KMS-11 (cell line): ENCODE results near the gene SELENOH.
"Not testable (repeated sequence)": the region's sequence is repeated elsewhere in the genome, so short reads cannot be mapped to it uniquely, and the experiment has no call there.

Experiments
- H2AFZ ChIP-seq: fragments of 200-600 bp; sonication (generic); 2 replicates; pipeline ENCODE4 v1.6.1; 2016; ENCODE audit warnings: antibody characterized with exemption, mixed run types, low read depth
- H3K27ac ChIP-seq: fragments of 200-600 bp; sonication (generic); 2 replicates; pipeline ENCODE4 v1.6.1; 2016; ENCODE audit warnings: mild to moderate bottlenecking, mixed run types
- H3K27me3 ChIP-seq: fragments of 200-600 bp; sonication (generic); 2 replicates; pipeline ENCODE4 v1.6.1; 2017; ENCODE audit warnings: mild to moderate bottlenecking, low read depth, mixed run types, moderate library complexity; ENCODE audit not compliant: insufficient read depth
- H3K36me3 ChIP-seq: fragments of 200-600 bp; sonication (generic); 2 replicates; pipeline ENCODE4 v1.6.1; 2017; ENCODE audit warnings: mild to moderate bottlenecking, mixed run types; ENCODE audit not compliant: insufficient read depth
- H3K4me1 ChIP-seq: fragments of 200-600 bp; sonication (generic); 2 replicates; pipeline ENCODE4 v1.6.1; 2016; ENCODE audit warnings: mild to moderate bottlenecking, low read depth, mixed run types; ENCODE audit not compliant: poor library complexity, severe bottlenecking
- H3K4me2 ChIP-seq: fragments of 200-600 bp; sonication (generic); 2 replicates; pipeline ENCODE4 v1.7.0; 2016; ENCODE audit warnings: mild to moderate bottlenecking, mixed run types
- H3K4me3 ChIP-seq: fragments of 200-600 bp; sonication (generic); IDR thresholded peaks from 2 replicates; pipeline ENCODE4 v1.6.1; 2017; ENCODE audit warnings: low read depth, low read length, mixed read lengths; ENCODE audit not compliant: insufficient read depth
- H3K79me2 ChIP-seq: fragments of 200-600 bp; sonication (generic); 2 replicates; pipeline ENCODE4 v1.6.1; 2016; ENCODE audit warnings: low read depth, mixed run types; ENCODE audit not compliant: insufficient read depth
- H3K9ac ChIP-seq: fragments of 200-600 bp; sonication (generic); 2 replicates; pipeline ENCODE4 v1.6.1; 2016; ENCODE audit warnings: mild to moderate bottlenecking, mixed run types
- H4K20me1 ChIP-seq: fragments of 200-600 bp; sonication (generic); 2 replicates; pipeline ENCODE4 v1.6.1; 2016; ENCODE audit warnings: mild to moderate bottlenecking, mixed run types; ENCODE audit not compliant: insufficient read depth
- TF ChIP-seq, protein P1 (sequence below): fragments of 200-600 bp; sonication (generic); conservative IDR thresholded peaks from 2 replicates; pipeline ENCODE4 v1.6.1; 2017; ENCODE audit warnings: low read depth, mild to moderate bottlenecking, antibody characterized with exemption, low read length, moderate library complexity, mixed read lengths

Gene SELENOH

GRCh38 chr11:57703341-57703740 is 38.0 kb upstream of the SELENOH start:
- no peak overlapping the region for H2AFZ ChIP-seq
- H3K4me2 ChIP-seq: no peak overlapping the region
- TF ChIP-seq, protein P1, sequence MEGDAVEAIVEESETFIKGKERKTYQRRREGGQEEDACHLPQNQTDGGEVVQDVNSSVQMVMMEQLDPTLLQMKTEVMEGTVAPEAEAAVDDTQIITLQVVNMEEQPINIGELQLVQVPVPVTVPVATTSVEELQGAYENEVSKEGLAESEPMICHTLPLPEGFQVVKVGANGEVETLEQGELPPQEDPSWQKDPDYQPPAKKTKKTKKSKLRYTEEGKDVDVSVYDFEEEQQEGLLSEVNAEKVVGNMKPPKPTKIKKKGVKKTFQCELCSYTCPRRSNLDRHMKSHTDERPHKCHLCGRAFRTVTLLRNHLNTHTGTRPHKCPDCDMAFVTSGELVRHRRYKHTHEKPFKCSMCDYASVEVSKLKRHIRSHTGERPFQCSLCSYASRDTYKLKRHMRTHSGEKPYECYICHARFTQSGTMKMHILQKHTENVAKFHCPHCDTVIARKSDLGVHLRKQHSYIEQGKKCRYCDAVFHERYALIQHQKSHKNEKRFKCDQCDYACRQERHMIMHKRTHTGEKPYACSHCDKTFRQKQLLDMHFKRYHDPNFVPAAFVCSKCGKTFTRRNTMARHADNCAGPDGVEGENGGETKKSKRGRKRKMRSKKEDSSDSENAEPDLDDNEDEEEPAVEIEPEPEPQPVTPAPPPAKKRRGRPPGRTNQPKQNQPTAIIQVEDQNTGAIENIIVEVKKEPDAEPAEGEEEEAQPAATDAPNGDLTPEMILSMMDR: no peak
- H3K4me3 ChIP-seq: no peak overlapping the region
- H4K20me1 ChIP-seq: no peaks in the 10 kb centered on the region
- H3K27ac ChIP-seq: no peak overlapping the region
- no peaks in the 10 kb centered on the region for H3K4me1 ChIP-seq
- H3K36me3 ChIP-seq: no peaks in the 10 kb centered on the region; the same call in 1 of the 2 replicates
- 0 out of 2 replicates have a peak, but pooled peaks cover under 1% of the 10 kb centered on the region for H3K79me2 ChIP-seq
- no peak overlapping the region for H3K9ac ChIP-seq
- H3K27me3 ChIP-seq: no peaks in the 10 kb centered on the region

DNA sequence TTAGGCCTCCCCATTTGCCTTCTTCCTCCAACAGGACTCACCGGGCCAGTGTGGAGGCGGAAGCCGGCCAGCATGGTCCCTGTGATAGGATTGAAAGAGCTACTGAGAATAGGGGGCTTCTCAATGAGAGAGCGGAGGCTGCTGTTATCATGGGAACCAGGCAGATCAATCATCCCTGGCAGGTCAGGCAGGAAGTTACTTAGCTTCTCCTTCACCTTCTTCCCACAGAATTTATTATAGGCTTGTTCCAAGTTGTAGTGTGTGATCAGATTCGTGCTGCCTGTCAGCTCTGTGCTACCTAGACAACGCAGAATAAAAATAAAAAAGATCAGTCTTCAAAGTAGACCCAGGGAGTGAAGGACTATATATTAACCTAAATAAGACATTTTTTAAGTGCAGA is 36.4 kb upstream of the SELENOH start:
- TF ChIP-seq, protein P1: no peak
- Histone ChIP-seq H3K9ac (no peak overlapping the region), H2AFZ (no peak overlapping the region), H3K27ac (no peak overlapping the region), H3K79me2 (0 out of 2 replicates have a peak, but pooled peaks cover 8% of the 10 kb centered on the region), H3K36me3 (no peaks in the 10 kb centered on the region; the same call in 1 of the 2 replicates), H3K4me3 (no peak overlapping the region), H3K4me1 (no peaks in the 10 kb centered on the region), H4K20me1 (no peaks in the 10 kb centered on the region), H3K4me2 (no peak overlapping the region), H3K27me3 (no peaks in the 10 kb centered on the region)

GRCh38 chr11:57705432-57705831 is 35.9 kb upstream of the SELENOH start:
- H3K4me2 ChIP-seq, H3K27ac ChIP-seq, H3K36me3 ChIP-seq, H3K9ac ChIP-seq, H3K4me3 ChIP-seq, H2AFZ ChIP-seq, H3K4me1 ChIP-seq, H3K27me3 ChIP-seq, H4K20me1 ChIP-seq: not testable (repeated sequence)
- H3K79me2 ChIP-seq: 0 out of 2 replicates have a peak, but pooled peaks cover 13% of the 10 kb centered on the region

DNA sequence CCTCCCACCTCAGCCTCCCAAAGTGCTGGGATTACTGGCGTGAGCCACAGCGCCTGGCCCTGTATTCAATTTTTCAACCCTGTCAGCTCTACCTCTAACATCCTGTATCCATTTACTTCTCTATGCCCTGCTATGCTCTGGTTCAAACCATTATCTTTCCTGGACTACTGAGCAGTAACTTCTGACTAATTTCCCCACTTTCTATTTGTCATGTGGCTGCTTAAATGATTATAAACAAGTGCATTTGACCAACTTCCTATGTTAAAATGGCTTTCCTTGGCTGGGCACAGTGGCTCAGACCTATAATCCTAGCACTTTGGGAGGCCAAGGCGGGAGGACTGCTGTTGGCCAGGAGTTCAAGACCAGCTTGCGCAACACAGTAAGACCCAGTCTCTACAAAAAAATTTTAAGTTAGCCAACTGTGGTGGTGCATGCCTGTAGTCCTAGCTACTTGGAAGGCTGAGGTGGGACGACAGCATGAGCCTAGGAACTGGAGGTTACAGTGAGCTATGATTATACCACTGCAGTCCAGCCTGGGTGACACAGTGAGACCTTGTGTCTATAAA is 31.4 kb upstream of the SELENOH start:
- Histone ChIP-seq H3K27me3 (no peaks in the 10 kb centered on the region), H3K4me2 (no peak overlapping the region; the same call in 1 of the 2 replicates), H3K4me3 (no peak overlapping the region), H2AFZ (no peak overlapping the region), H4K20me1 (no peaks in the 10 kb centered on the region; the same call in 1 of the 2 replicates), H3K4me1 (peaks cover 25% of the 10 kb centered on the region), H3K27ac (no peak overlapping the region), H3K79me2 (peaks cover 47% of the 10 kb centered on the region), H3K36me3 (no peaks in the 10 kb centered on the region), H3K9ac (no peak overlapping the region)
- TF ChIP-seq, protein P1: no peak
